ENCODE data around the gene ABHD13.
"Not testable (repeated sequence)": the region's sequence is repeated elsewhere in the genome, so short reads cannot be mapped to it uniquely, and the experiment has no call there.

The ABHD13 gene

DNA sequence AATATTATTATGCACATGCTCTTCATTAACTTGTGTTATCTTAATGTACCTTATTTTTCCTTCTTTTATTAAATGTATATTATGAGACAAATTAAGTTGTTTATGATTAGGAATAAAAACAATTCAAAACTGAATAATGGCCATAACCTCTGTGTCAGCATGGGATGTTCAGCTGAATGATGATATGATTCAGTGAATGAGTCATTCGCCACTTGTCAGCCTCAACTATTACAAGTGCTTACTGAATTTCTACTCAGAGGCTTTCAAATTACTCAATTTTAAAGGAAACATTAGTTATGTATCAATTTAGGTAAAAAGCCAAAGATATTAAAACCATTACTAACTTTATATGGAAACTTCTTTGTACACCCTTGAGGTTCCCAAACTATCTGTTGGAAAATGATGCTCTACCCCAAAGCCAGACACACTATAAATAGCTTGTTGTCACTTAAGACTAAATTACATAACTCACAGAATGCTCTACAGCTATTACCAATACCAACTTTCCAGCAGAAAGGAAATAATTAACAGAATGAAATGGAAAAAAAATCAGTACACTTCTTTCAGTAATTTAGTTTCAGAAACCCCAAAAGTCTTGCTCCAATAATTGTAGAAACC, 17.3 kb upstream of the ABHD13 start:
- no peaks in the 10 kb centered on the region for H3K27me3 ChIP-seq (ENCODE audit: insufficient read depth, low read length)
- no peak overlapping the region for H3K27ac ChIP-seq (ENCODE audit: low read length)
- no peak overlapping the region for H3K4me3 ChIP-seq (ENCODE audit: low read length)
- no peaks in the 10 kb centered on the region for H3K9me3 ChIP-seq (ENCODE audit: insufficient read depth, low read depth, low read length)
- H3K9ac ChIP-seq (ENCODE audit: low read depth, low read length) = no peak overlapping the region
- no peaks in the 10 kb centered on the region for H3K4me1 ChIP-seq (ENCODE audit: insufficient read depth, low read length)
- H3K36me3 ChIP-seq (ENCODE audit: insufficient read depth, low read depth, low read length) = no peaks in the 10 kb centered on the region

DNA sequence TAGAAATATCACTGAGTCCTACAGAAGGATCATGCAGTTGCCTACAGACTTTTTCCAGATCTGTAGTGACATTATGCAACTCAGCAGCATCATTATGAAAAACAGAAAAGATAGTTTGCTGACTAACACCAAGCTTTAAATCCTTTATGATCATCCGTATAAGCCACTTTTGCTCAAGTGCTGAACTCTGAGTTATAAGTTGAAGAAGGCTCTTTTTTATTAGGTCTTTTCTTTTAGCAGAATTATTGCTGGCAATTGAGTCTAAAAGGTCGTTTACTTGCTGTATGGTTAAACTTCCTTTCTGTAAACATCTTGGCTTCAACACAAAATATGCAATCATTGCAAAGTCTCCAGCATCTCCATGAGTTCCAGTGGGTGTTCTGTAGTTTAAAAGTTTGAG, 7.6 kb upstream of the ABHD13 start:
- Histone ChIP-seq H3K36me3 (ENCODE audit: insufficient read depth, low read depth, low read length) (peaks cover 21% of the 10 kb centered on the region), H3K4me3 (ENCODE audit: low read length) (no peak overlapping the region), H3K4me1 (ENCODE audit: insufficient read depth, low read length) (peaks cover under 1% of the 10 kb centered on the region; the same call in 1 of the 2 replicates), H3K9ac (ENCODE audit: low read depth, low read length) (no peak overlapping the region), H3K27me3 (ENCODE audit: insufficient read depth, low read length) (no peaks in the 10 kb centered on the region), H3K9me3 (ENCODE audit: insufficient read depth, low read depth, low read length) (no peaks in the 10 kb centered on the region), H3K27ac (ENCODE audit: low read length) (no peak overlapping the region)

DNA sequence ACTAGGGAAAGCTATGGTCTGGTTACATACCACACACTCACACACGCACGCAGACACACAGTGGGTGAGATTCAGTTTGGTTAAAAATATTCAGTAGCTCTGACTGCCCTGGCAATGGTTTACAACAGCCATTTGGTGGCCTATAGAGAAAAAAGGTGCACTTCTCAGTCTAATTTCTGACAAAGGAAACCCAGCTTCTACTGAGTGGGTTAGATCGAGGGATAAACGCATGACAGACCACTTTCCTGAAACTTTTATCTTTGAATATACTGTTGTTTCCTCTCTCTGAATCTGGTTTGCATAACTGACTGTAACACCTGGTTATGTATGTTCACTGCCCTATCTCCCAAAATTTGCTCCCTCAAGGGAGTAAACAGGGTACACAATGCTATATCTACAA, 5.3 kb upstream of the ABHD13 start:
- Histone ChIP-seq H3K4me3 (ENCODE audit: low read length) (no peak overlapping the region), H3K9me3 (ENCODE audit: insufficient read depth, low read depth, low read length) (no peaks in the 10 kb centered on the region), H3K27ac (ENCODE audit: low read length) (no peak overlapping the region), H3K27me3 (ENCODE audit: insufficient read depth, low read length) (no peaks in the 10 kb centered on the region), H3K9ac (ENCODE audit: low read depth, low read length) (no peak overlapping the region), H3K4me1 (ENCODE audit: insufficient read depth, low read length) (peaks cover 5% of the 10 kb centered on the region; the same call in 1 of the 2 replicates), H3K36me3 (ENCODE audit: insufficient read depth, low read depth, low read length) (peaks cover 21% of the 10 kb centered on the region)

DNA sequence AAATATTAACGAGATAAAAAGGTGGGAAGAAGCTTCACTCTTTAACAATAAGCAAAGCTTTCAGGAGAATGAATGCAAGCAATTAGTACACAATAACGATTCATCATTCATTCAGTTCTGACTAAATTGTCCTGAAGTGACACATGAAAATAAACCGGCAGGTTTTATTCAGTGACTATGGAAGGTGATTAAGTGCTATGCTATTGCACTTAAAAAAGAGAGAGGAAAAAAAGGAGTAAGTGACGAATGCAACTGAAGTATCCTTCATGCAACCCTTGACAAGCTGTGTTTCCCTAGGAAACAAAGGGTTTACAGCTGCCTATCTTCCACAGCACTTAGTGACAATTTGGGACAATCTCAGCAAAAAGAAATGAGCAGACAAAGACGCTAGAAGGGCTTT, 4.2 kb upstream of the ABHD13 start:
- H3K27me3 ChIP-seq (ENCODE audit: insufficient read depth, low read length) = no peaks in the 10 kb centered on the region
- no peak overlapping the region for H3K27ac ChIP-seq (ENCODE audit: low read length)
- peak overlapping the region; percentile 73 for H3K4me3 ChIP-seq (ENCODE audit: low read length)
- peaks cover 21% of the 10 kb centered on the region for H3K36me3 ChIP-seq (ENCODE audit: insufficient read depth, low read depth, low read length)
- H3K9me3 ChIP-seq (ENCODE audit: insufficient read depth, low read depth, low read length) = no peaks in the 10 kb centered on the region
- peak overlapping the region; percentile 37; the same call in 1 of the 2 replicates for H3K9ac ChIP-seq (ENCODE audit: low read depth, low read length)
- H3K4me1 ChIP-seq (ENCODE audit: insufficient read depth, low read length) = peaks cover 5% of the 10 kb centered on the region; the same call in 1 of the 2 replicates

DNA sequence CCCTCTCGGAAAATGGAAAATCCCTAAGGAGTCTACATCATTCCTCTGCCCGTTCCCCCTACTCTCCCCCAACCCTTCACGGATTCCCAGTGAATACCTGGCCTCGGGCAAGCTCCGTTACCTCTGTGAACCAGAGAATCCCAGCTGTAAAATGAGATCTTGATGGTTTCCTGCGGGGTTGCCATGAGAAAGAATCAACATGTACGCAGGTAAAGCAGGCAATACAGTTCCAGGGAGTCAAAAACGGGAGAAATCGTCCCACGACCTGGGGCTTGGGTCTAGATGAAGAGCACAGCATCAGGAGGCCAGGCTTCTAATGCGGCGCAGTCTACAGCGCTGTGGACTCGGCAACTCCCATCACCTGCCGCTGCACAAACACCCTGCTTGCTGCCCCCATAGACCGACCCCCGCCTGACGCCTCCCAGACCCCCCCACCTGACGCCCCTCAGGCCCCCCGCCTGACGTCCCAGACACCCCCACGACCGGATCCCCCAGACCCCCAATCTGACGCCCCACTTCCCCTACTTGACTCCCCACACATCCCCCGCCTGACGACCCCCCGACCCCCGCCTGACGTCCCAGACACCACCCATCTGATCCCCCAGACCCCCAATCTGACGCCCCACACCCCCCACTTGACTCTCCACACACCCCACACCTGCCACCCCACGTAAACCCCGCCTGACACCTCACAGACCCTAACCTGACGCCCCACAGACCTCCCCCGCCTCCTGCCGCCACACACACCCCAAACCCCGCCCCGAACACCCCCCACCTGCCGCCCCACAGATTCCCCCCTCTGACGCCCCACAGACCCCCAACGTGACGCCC, 3.5 kb upstream of the ABHD13 start:
- peak overlapping the region; percentile 73 for H3K4me3 ChIP-seq (ENCODE audit: low read length)
- no peaks in the 10 kb centered on the region for H3K27me3 ChIP-seq (ENCODE audit: insufficient read depth, low read length)
- H3K9me3 ChIP-seq (ENCODE audit: insufficient read depth, low read depth, low read length) = no peaks in the 10 kb centered on the region
- H3K9ac ChIP-seq (ENCODE audit: low read depth, low read length) = peak overlapping the region; percentile 37; the same call in 1 of the 2 replicates
- peaks cover 14% of the 10 kb centered on the region for H3K36me3 ChIP-seq (ENCODE audit: insufficient read depth, low read depth, low read length)
- H3K27ac ChIP-seq (ENCODE audit: low read length) = no peak overlapping the region
- H3K4me1 ChIP-seq (ENCODE audit: insufficient read depth, low read length) = peaks cover 11% of the 10 kb centered on the region

DNA sequence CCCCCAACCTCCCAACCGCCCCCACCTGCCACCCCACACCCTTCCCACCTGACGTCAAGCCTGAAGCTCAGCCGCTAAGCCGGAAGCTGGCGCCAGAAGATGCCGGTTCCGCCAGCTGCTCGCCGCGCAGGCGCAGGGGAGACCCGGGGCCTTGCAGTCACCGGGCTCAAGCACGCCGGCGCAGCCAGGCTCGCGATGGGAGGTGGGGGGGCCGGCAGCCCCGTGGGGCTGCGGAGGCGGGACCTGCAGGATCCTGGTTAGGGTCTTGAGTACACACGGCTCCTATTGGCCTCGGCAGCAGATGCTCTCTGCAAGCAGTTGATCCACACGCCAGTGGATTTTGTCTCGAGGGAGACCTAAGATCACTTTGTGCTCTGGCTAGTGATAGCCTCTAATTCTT, 2.8 kb upstream of the ABHD13 start, which contains the start of gene LIG4:
Gene LIG4, minus strand, starts transcription at position 101 of the 400 bp plus-strand sequence. CDS start 4,268 bp downstream, outside the sequence.
- no peaks in the 10 kb centered on the region for H3K9me3 ChIP-seq (ENCODE audit: insufficient read depth, low read depth, low read length)
- peak within 1 kb of the TSS; percentile 81 for H3K4me3 ChIP-seq (ENCODE audit: low read length)
- peak within 1 kb of the TSS; percentile 73; the same call in 1 of the 2 replicates for H3K9ac ChIP-seq (ENCODE audit: low read depth, low read length)
- H3K4me1 ChIP-seq (ENCODE audit: insufficient read depth, low read length) = peaks cover 11% of the 10 kb centered on the region
- peak within 1 kb of the TSS; percentile 79 for H3K27ac ChIP-seq (ENCODE audit: low read length)
- H3K36me3 ChIP-seq (ENCODE audit: insufficient read depth, low read depth, low read length) = peaks cover 6% of the 10 kb centered on the region; the same call in 1 of the 2 replicates
- no peaks in the 10 kb centered on the region for H3K27me3 ChIP-seq (ENCODE audit: insufficient read depth, low read length)

DNA sequence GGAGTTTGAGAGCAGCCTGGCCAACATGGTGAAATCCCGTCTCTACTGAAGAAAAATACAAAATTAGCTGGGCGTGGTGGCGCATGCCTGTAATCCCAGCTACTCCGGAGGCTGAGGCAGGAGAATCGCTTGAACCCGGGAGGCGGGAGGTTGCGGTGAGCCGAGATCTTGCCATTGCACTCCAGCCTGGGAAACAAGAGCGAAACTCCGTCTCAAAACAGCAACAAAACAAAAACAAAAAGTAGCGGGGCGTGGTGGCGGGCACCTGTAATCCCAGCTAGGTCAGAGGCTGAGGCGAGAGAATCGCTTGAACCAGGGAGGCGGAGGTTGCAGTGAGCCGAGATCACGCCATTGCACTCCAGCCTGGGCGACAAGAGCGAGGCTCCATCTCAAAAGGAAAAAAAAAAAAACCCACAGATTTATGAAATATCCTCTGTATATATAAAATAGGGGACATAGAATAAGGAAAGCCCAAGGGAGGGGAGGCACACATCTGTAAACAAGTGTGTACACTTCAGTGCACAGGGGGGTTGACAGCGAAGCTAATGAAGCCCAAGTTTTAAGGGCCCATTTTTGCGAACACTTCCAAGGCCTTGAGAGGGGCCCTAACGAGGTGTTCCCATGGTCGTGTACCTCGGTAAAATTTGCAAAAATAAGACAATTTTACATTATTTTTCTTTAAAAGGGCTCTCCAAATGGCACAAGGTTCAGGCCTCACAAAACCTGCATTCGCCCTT, 717 bp upstream of the ABHD13 start:
- Histone ChIP-seq H3K9ac (ENCODE audit: low read depth, low read length) (peak overlapping the region; percentile 98), H3K27ac (ENCODE audit: low read length) (peak overlapping the region; percentile 98), H3K4me3 (ENCODE audit: low read length) (peak overlapping the region; percentile 99), H3K4me1 (ENCODE audit: insufficient read depth, low read length) (peaks cover 11% of the 10 kb centered on the region)
- not testable (repeated sequence) for H3K9me3 ChIP-seq (ENCODE audit: insufficient read depth, low read depth, low read length); H3K27me3 ChIP-seq (ENCODE audit: insufficient read depth, low read length); H3K36me3 ChIP-seq (ENCODE audit: insufficient read depth, low read depth, low read length)

DNA sequence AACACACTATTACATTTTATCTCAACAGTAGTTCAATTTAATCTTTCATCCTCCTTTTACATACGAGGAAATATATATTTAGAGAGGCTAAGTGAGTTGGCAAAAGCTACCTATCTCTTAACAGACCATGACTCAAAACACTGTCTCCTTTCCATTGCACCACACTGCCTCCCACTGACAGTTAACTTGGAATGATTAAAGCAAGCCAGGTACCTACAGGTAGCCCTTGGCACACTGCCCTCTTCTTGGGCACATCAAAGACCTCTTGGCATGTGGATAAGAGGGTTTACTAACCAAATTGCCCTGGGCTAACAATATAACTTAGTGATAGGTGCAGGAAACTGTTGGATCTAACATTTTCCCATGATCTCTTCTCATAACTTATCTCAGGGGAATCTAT, 1.8 kb downstream of the ABHD13 start:
- Histone ChIP-seq H3K27ac (ENCODE audit: low read length) (no peak overlapping the region), H3K9me3 (ENCODE audit: insufficient read depth, low read depth, low read length) (no peaks in the 10 kb centered on the region), H3K36me3 (ENCODE audit: insufficient read depth, low read depth, low read length) (no peaks in the 10 kb centered on the region), H3K9ac (ENCODE audit: low read depth, low read length) (no peak overlapping the region), H3K27me3 (ENCODE audit: insufficient read depth, low read length) (no peaks in the 10 kb centered on the region), H3K4me3 (ENCODE audit: low read length) (0 out of 2 replicates have a peak overlapping the region, but pooled peaks have one; percentile 99), H3K4me1 (ENCODE audit: insufficient read depth, low read length) (peaks cover 11% of the 10 kb centered on the region)

DNA sequence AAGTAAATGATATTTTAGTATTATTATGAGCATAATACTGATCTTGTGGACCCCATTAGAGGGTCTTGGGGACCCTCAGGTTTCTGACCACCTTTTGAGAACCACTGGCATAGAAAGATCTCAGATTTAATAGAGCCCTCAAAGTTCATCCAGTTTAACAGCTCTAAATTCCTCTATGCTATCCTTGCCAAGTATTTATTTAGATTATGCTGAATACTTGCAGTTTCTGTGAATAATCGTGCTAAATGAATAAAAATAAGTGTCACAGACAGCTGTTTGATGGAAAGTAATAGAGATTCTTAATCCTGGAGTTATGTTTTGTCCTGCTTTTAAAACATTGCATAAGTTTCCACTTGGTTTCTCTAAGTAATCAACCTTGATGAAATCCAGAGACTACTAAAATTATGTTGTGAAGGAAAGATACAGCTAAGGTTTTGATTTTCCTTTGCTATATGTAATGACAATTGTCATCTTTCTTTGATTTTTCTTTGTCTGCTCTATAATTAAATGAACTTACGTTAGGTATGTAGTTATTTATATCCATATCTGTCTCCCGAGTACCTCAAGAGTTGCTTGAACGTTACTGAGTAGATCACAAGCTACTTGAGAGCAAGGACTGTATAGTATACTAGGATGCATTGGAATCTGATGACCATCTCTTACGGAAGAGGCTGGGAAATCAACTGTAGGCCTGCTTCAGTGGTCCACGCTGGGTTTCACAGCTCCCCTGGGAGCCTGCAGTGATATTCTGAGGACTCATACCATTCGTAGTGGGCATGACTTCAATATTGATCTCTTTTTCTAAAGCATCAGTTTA, 5.7 kb downstream of the ABHD13 start:
- Histone ChIP-seq H3K9me3 (ENCODE audit: insufficient read depth, low read depth, low read length) (no peaks in the 10 kb centered on the region), H3K27ac (ENCODE audit: low read length) (no peak overlapping the region), H3K36me3 (ENCODE audit: insufficient read depth, low read depth, low read length) (no peaks in the 10 kb centered on the region), H3K4me1 (ENCODE audit: insufficient read depth, low read length) (peaks cover 6% of the 10 kb centered on the region), H3K4me3 (ENCODE audit: low read length) (no peak overlapping the region), H3K27me3 (ENCODE audit: insufficient read depth, low read length) (no peaks in the 10 kb centered on the region), H3K9ac (ENCODE audit: low read depth, low read length) (no peak overlapping the region)

DNA sequence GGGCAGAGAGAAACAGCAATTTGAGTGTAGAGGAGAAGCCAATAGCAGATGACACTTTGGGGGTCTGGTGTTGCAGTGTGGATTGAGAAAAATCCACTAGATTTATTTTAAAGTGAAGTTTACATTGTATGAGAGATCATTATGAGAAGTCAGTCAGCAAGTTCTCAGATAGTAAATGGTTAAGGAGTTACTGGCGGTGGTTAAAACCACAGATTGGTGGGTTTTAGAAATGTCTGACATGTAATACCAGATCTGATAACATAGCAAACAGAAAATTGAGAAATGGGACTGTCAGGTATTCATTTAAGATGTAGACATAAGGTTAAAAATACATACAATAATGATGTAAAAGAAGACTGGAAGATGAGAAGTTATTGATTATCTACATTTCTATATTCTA, 7.2 kb downstream of the ABHD13 start:
- H3K36me3 ChIP-seq (ENCODE audit: insufficient read depth, low read depth, low read length) = peaks cover 6% of the 10 kb centered on the region; the same call in 1 of the 2 replicates
- H3K4me3 ChIP-seq (ENCODE audit: low read length) = no peak overlapping the region
- H3K4me1 ChIP-seq (ENCODE audit: insufficient read depth, low read length) = no peaks in the 10 kb centered on the region
- H3K27ac ChIP-seq (ENCODE audit: low read length) = no peak overlapping the region
- no peaks in the 10 kb centered on the region for H3K9me3 ChIP-seq (ENCODE audit: insufficient read depth, low read depth, low read length)
- H3K9ac ChIP-seq (ENCODE audit: low read depth, low read length) = no peak overlapping the region
- no peaks in the 10 kb centered on the region for H3K27me3 ChIP-seq (ENCODE audit: insufficient read depth, low read length)

DNA sequence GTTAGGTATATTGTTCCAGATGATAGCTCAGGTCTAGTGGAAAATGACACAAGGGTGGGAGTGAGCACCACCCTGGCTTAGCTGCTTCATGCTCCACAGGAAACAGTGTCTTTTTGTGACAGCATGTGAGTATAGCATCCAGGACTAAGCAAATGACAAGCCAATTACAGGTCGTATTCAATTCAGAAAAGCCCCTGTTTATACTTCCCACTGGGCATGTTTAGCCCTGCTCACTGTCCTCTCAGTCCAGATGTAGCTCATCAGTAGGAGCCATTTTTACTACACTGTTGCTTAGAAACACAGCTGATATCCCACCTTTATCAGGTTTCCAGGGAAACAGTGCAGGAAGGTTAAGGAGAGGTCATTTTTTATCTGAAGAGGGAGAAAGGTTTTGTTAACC, 8.0 kb downstream of the ABHD13 start:
- Histone ChIP-seq H3K4me3 (ENCODE audit: low read length) (no peak overlapping the region), H3K27me3 (ENCODE audit: insufficient read depth, low read length) (no peaks in the 10 kb centered on the region), H3K36me3 (ENCODE audit: insufficient read depth, low read depth, low read length) (peaks cover 6% of the 10 kb centered on the region; the same call in 1 of the 2 replicates), H3K4me1 (ENCODE audit: insufficient read depth, low read length) (no peaks in the 10 kb centered on the region), H3K9ac (ENCODE audit: low read depth, low read length) (no peak overlapping the region), H3K27ac (ENCODE audit: low read length) (no peak overlapping the region), H3K9me3 (ENCODE audit: insufficient read depth, low read depth, low read length) (no peaks in the 10 kb centered on the region)

Data from iPS-20b (cell line).